GM04504 (cell line): ENCODE measurements around the gene OR51D1.

Experiments used
- DNase-seq: peaks from one replicate; pipeline ENCODE4 v3.0.0-alpha.2; 2012; ENCODE audit warnings: low read depth

The OR51D1 gene

GRCh38 chr11:4636962-4637661 lies at the start of gene OR51D1:
TSS of gene OR51D1 (plus strand) at chr11:4637477. CDS start at chr11:4639791, 2,314 bp downstream.
- DNase-seq: peak; percentile 32

- DNase-seq: no peak
Observed at GRCh38 chr11:4589017-4589416, 48.3 kb upstream of the OR51D1 start.

- no peak for DNase-seq
Observed at GRCh38 chr11:4593739-4594138, 43.5 kb upstream of the OR51D1 start, which contains the start of gene OR52I1. TSS of gene OR52I1 (plus strand) at chr11:4594039. CDS start at chr11:4594039, 0 bp downstream.

GRCh38 chr11:4605057-4605456 lies 32.2 kb upstream of the OR51D1 start:
- no peak for DNase-seq

- DNase-seq: no peak
Observed at GRCh38 chr11:4606231-4607015, 30.9 kb upstream of the OR51D1 start.

- no peak for DNase-seq
Observed at GRCh38 chr11:4607096-4607495, 30.2 kb upstream of the OR51D1 start.

GRCh38 chr11:4607781-4608666 lies 29.3 kb upstream of the OR51D1 start, which contains the start of gene TRIM68:
TSS of gene TRIM68 (minus strand) at chr11:4608231. CDS start at chr11:4605504, 2,727 bp downstream.
- DNase-seq: peak; percentile 93

- no peak for DNase-seq
Observed at GRCh38 chr11:4610258-4610935, 26.9 kb upstream of the OR51D1 start.

- DNase-seq: no peak
Observed at GRCh38 chr11:4611986-4612385, 25.3 kb upstream of the OR51D1 start.

- no peak for DNase-seq
Observed at GRCh38 chr11:4615856-4616444, 21.3 kb upstream of the OR51D1 start.

- DNase-seq: no peak
Observed at GRCh38 chr11:4619514-4619913, 17.8 kb upstream of the OR51D1 start.

GRCh38 chr11:4626207-4627099 lies 10.8 kb upstream of the OR51D1 start:
- DNase-seq: peak; percentile 28

GRCh38 chr11:4636136-4636535 lies 1.1 kb upstream of the OR51D1 start:
- DNase-seq: no peak

- no peak for DNase-seq
Observed at GRCh38 chr11:4637662-4638047, 378 bp downstream of the OR51D1 start.

- no peak for DNase-seq
Observed at GRCh38 chr11:4639931-4640330, 2.7 kb downstream of the OR51D1 start.

- no peak for DNase-seq
Observed at GRCh38 chr11:4641501-4641900, 4.2 kb downstream of the OR51D1 start.

- no peak for DNase-seq
Observed at GRCh38 chr11:4642043-4642442, 4.8 kb downstream of the OR51D1 start.

GRCh38 chr11:4643076-4643475 lies 5.8 kb downstream of the OR51D1 start:
- no peak for DNase-seq

GRCh38 chr11:4643682-4644081 lies 6.4 kb downstream of the OR51D1 start, which contains the start of gene OR51E1:
TSS of gene OR51E1 (plus strand) at chr11:4643982. CDS start at chr11:4652527, 8,545 bp downstream.
- no peak for DNase-seq

GRCh38 chr11:4644233-4644632 lies 7.0 kb downstream of the OR51D1 start:
- no peak for DNase-seq
